KOPT-K1 (cell line): ENCODE results near the gene ZBTB7A.

Experiments
- H3K27ac ChIP-seq: fragments of 200-600 bp; sonication (generic); 2 replicates; pipeline ENCODE4 v1.5.1; 2016; ENCODE audit warnings: antibody characterized with exemption, mild to moderate bottlenecking, low read depth, low read length; ENCODE audit not compliant: poor library complexity, severe bottlenecking
- H3K36me3 ChIP-seq: fragments of 200-600 bp; sonication (generic); 2 replicates; pipeline ENCODE4 v1.5.1; 2017; ENCODE audit warnings: antibody characterized with exemption, mild to moderate bottlenecking, low read length, moderate library complexity; ENCODE audit not compliant: insufficient read depth
- H3K9me3 ChIP-seq: fragments of 200-600 bp; sonication (generic); 2 replicates; pipeline ENCODE4 v1.5.1; 2017; ENCODE audit warnings: antibody characterized with exemption, low read length, mild to moderate bottlenecking; ENCODE audit not compliant: insufficient read depth, poor library complexity, severe bottlenecking

Gene ZBTB7A

DNA sequence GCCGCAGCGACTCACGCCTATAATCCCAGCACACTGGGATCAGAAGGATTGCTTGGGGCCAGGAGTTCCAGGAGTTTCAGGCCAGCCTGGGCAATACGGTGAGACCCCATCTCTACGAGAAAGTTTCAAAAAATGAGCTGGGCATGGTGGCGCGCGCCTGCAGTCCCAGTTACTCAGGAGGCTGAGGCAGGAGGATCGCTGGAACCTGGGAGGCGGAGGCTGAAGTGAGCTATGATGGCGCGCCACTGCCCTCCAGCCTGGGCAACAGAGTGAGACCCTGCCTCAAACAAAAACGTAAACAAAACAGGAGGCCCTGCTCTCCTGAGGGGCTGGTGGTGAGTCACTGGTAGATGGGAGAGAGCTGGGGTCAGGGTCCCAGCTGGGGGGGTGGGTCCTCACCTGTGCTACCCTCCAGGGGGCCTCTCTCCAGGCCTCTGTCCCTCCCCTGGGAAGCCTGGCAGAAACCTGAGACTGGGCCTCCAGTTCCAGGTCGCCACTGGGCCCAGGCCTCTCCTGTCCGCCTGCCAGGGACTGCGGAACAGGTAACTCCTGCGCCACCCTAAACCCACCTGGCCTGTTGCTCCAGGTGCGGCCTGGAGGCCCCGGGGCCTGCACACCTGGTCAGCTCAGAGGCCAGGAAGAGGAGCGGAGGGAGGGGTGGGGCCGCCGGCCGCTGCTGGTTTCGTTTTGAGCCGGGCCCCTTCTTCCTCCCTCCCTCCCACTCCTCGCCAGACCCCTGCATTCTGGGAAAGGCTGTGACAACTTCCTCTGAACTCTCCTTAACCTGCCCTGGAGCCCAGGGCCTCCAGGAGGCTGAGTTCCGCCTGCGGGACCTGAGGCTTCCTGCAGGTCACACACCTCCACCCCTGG lies 17.2 kb upstream of the ZBTB7A start:
- Histone ChIP-seq H3K9me3 (no peaks in the 10 kb centered on the region), H3K27ac (peak overlapping the region; percentile 62), H3K36me3 (no peaks in the 10 kb centered on the region)

DNA sequence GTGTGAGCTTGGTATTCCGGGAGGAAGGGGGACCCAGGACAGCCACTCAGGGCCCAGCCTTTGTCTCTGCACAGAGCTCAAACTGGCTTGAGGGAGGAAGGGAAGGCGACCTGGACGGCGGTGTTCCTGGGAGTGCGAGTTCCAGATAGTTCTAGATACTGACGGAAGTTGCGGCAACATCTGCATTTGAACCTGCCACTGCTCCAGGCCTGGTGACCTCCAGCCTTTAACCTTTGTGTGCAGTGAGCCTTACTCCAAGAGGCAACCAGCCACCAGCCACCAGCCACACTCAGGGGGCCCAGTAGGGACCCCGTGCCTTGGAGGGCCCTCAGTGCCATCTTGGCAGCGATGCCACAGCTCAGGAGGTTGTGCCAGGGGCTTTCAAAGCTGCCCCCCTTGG lies 15.5 kb upstream of the ZBTB7A start:
- Histone ChIP-seq H3K36me3 (no peaks in the 10 kb centered on the region), H3K9me3 (no peaks in the 10 kb centered on the region), H3K27ac (no peak overlapping the region)

DNA sequence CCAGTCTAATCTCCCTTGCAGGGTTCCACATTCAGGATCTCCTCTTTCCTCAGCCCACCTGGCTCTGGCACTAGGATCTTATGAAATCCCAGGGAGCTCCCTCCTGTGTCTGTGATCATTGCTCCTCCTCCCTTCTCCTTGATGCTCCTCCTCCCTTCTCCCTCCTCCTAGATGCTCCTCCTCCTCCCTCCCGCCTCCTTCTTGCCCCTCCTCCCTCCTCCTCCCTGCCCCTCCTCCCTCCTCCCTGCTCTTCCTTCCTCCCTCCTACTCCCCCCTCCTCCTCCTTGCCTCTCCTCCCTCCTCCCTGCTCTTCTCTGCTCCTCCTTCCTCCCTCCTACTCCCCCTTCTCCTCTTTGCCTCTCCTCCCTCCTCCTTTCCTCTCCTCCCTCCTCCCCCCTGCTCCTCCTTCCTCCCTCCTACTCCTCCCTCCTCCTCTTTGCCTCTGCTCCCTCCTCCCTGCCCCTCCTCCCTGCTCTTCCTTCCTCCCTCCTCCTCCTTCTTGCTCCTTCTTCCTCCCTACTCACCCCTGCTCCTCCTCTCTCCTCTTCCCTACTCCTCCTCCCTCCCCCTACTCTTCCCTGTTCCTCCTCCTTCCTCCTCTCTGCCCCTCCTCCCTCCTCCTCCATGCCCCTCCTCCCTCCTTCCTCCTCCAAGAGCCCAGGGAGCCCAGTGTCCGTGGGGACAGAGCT lies 14.9 kb upstream of the ZBTB7A start:
- Histone ChIP-seq H3K36me3 (no peaks in the 10 kb centered on the region), H3K27ac (no peak overlapping the region), H3K9me3 (no peaks in the 10 kb centered on the region)

DNA sequence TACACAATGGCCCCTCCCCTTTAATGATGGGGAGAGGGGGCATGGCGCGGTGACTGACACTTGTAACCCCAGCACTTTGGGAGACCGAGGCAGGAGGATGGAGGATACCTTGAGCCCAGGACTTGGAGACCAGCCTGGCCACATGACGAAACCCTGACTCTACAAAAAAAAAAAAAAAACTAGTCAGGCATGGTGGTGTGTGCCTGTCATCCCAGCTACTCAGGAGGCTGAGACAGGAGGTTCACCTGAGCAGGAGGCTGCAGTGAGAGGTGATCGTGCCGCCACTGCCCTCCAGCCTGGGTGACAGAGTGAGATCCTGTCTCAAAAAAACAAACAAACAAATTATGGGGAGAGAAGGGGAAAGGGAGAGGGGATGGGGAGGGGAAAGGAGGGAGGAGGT lies 13.8 kb upstream of the ZBTB7A start:
- H3K36me3 ChIP-seq: no peaks in the 10 kb centered on the region
- no peaks in the 10 kb centered on the region for H3K9me3 ChIP-seq
- no peak overlapping the region for H3K27ac ChIP-seq

DNA sequence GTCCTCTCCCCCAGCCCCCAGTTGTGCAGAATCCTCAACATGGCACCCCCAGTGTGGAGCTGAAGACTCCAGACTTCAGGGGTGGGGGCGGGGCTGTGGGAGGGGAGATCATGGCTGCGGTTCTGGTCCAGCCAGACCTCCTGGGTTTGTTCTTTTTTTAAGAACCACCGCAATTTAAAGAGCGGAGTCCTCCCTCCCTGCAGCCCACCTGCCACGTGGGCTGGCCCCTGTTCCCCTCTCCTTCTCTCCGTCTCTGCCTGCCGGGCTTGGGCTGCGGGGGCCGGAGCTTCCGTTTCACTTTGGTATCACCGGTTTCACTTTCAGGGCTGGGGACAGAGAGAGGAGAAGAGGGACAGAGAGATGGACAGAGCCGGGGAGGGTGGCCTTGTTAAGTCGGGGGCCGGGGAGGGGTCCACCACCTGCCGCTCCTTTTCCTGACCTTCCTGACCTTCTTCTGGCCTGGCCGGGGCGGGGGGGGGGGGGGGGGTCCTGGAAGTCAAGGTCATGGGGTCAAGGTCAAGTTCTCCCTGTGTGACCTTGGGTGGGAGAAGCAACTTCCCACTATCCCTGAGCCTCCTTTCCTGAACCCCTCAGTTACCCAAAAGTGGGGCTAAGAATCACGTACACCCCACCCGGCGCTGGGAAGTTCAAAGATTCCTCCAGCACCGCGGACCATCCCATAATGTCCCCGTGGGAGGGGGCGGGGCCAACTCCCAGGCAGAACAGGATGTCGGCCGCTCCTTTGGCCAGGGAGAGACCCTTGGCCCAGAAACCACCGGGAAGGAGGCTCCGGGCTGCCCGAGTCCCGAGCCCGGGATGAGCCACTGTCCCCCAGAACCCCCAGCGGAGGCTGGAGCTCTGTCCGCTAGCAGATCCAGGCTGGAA lies 11.3 kb upstream of the ZBTB7A start:
- Histone ChIP-seq H3K9me3 (no peaks in the 10 kb centered on the region), H3K27ac (peak overlapping the region; percentile 80), H3K36me3 (no peaks in the 10 kb centered on the region)

DNA sequence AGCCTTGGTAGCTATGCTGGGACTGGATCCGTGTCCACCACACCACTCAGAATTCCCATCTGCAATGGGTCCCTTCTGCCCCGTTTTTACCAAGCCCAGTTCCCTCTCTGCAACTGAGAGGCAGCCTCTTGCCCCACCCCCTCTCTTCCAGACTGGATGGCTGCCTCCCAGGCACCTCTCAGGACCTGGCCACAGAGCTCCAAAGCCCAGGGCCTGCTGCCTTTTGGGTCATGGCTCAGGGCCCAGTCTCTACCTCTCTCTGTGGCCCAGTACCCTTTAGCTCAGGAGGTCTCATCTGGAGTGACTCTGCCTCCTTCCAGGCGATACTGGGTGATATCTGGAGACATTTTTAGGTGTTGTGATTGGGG lies 10.3 kb upstream of the ZBTB7A start:
- H3K27ac ChIP-seq: peak overlapping the region; percentile 80
- no peaks in the 10 kb centered on the region for H3K9me3 ChIP-seq
- H3K36me3 ChIP-seq: no peaks in the 10 kb centered on the region

DNA sequence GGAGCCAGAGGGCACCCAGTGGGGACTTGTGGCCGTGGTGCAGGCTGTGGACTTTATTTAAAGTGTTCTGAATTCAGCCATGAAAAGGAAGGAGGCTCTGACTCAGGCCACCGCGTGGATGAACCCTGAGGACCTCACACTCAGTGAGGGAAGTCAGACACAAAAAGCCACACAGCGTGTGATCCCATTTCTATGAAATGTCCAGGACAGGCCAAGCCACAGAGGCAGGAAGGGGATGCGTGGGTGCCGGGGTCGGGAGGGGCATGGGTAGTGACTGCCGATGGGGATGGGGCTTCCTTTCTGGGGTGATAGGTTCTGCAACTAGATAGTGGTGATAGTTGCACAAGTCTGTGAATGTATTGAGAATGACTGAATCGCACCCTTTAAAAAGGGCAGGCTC lies 8.7 kb upstream of the ZBTB7A start:
- H3K9me3 ChIP-seq: no peaks in the 10 kb centered on the region
- no peaks in the 10 kb centered on the region for H3K36me3 ChIP-seq
- H3K27ac ChIP-seq: no peak overlapping the region

DNA sequence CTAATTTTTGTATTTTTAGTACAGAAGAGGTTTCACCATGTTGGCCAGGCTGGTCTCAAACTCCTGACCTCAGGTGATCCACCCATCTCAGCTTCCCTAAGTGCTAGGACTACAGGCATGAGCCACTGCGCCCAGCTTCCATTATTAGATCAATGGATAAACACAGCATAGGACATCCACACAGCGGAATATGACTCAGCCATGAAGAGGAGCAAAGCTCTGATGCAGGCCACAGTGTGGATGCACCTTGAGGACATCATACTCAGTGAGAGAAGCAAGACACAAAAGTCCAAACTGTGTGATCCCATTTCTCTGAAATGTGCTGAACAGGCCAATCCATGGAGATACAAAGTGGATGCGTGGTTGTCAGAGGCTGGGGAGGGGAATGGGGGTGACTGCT lies 4.9 kb upstream of the ZBTB7A start:
- no peaks in the 10 kb centered on the region for H3K36me3 ChIP-seq
- no peaks in the 10 kb centered on the region for H3K9me3 ChIP-seq
- no peak overlapping the region for H3K27ac ChIP-seq

DNA sequence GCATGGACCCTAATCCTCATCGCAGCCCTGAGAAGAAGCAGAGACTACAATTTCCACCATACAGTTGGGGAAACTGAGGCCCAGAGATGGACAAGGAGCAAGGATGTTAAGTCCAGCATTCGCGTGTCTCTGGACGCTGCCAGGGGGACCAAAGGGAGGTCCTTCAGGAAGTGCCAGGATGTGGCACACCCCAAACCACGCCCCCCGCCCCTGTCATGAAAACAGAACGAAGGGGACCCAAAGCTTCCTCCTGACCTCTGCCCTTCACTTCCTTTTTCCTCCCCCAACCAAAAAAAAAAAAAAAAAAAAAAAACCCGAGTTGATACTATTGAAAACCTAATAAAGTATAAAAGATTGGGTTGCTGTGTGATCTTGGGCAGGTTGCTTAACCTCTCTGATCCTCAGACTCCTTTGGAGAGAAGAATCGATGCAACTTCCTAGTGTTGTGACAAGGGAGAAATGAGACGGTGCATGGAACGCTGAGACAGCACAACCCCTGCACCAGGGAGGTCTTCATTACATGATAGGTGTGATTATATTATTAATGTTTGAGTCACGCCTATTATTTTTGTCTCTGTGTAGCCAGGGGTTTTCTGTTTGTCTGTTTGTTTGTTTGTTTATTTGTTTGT lies 2.7 kb upstream of the ZBTB7A start:
- Histone ChIP-seq H3K27ac (no peak overlapping the region), H3K9me3 (no peaks in the 10 kb centered on the region), H3K36me3 (0 out of 2 replicates have a peak, but pooled peaks cover under 1% of the 10 kb centered on the region)

DNA sequence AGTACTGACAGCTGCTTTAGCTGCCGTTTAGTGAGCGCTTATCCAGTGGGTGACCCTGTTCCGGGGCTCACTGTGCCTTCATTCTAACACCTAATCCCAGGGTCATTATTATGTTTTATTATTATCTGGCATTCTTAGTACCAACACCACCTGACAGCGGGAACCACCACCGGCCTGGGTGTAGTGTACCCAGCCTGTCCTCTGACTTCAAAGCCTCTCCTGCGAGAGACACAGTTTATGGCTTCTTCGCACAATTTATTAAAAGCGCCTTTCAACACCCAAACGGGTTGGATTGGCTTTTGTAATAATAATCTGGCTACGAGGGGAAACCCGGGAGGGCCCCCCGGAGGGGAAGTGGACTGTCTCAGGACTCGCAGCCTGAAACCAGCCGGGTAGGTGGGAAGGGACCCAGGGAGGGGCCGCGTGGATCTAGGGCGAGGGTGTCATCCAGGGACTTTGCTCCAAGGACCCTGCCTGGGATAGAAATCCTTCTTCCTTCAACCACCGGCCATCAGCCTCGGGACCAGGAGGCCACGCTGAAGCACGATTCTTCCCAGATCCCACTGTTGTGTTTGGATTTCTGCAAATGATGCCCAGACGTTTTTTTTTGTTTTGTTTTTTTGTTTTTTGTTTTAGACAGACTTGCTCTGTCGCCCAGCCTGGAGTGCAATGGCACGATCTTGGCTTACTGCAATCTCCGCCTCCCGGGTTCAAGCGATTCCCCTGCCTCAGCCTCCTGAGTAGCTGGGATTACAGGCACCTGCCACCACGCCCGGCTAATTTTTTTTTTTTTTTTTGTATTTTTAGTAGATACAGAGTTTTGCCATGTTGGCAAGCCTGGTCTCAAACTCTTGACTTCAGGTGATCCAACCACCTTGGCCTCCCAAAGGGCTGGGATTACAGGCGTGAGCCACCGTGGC lies 1.6 kb upstream of the ZBTB7A start:
- peak overlapping the region; percentile 97 for H3K27ac ChIP-seq
- no peaks in the 10 kb centered on the region for H3K9me3 ChIP-seq
- H3K36me3 ChIP-seq: peaks cover 11% of the 10 kb centered on the region; the same call in 1 of the 2 replicates

DNA sequence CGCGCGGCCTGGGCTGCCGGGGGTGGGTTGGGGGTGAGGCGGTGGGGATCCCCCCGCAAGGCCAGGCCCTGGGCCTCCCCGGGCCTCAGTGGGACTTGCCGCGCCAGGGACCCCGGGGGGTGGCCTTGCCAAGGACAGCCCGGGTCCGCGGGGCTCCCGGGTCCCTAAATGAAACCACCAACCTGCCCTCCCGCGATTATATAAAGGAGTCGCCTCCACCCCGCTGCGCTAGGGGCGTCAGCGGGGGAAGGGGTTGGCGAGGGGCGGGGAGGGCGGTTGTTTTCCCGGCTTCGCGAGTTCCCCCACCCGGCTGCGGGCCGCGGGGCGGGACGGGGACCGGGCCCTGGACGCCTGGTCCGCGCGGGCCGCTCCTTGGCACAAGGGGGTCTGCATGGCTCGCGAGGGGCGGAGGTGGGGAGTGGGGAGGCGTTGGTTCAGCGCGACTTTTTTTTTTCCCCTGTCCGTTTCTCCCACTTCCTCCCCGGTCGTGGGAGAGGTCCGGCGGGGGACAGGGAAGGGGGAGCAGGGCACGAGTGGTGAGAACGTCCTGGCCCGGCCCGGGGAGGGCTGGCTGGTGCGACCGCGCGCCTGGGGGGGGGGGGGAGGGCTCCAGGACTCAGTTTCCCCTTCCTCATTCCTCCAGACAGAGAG lies 822 bp upstream of the ZBTB7A start:
- Histone ChIP-seq H3K36me3 (peaks cover 19% of the 10 kb centered on the region), H3K9me3 (no peaks in the 10 kb centered on the region), H3K27ac (peak overlapping the region; percentile 97)

DNA sequence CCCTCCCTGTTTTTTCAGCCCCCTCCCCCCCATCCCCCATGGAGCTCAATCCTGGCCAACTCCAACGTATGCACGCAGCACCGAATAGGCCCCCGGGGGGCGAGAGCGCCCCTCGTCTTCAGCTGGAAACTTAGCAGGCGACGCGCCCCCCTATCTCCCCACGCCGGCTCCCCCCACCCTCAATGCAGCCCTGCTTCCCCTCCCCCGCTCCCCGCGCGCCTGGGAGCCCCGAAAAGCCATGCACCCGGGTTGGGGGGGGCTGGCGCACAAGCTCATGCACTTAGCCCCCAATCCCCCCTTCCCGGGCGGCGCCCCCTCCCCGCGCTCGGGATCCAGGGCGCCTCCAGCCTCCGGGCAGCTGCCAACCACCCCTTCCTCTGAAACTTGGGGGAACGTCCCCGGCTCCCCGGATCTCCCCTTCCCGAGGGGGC lies 508 bp downstream of the ZBTB7A start:
- Histone ChIP-seq H3K9me3 (no peaks in the 10 kb centered on the region), H3K36me3 (peaks cover 33% of the 10 kb centered on the region), H3K27ac (peak overlapping the region; percentile 97)

DNA sequence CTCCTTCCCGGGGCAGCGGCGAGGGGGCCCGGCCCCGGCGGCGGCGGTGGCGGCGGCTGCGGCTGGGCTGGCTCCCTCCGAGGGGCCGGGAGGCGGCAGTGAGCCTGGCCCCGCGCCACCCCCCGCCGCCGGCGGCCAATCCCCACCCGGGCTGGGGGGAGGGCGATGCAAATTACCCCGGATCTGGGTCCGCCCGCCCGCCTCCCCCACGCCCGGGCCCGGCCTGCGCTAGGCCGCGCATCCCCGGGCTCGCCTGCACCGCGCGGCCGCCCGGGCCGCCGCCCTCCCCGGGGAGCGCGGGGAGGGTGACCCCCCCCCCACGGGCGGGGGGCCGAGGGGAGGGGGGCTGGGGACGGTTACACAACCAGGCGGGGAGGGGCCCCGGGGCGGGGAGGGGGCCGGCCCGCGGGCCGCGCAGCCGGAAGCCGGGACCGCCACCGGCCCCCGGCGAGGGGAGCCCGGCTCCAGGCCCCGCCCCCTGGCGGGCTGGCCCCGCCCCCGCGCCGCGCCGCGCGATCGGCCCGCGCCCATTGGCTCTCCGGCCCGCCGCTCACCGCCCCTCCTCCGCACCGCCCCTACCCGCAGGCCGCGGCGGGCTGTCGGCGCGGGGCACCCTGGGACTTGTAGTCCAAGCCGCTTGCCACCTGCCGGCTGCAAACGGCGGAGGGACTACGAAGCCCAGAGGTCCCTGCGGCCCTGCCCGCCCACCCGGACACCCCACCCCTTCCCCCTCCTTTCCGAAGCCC lies 1.1 kb downstream of the ZBTB7A start:
- H3K9me3 ChIP-seq: no peaks in the 10 kb centered on the region
- H3K27ac ChIP-seq: peak overlapping the region; percentile 97
- H3K36me3 ChIP-seq: peaks cover 38% of the 10 kb centered on the region
